Activated CD8-positive, alpha-beta memory T cell treated with anti-CD3 and anti-CD28 coated beads for 4 hours (primary cell): ENCODE measurements around the gene MOB3B.
"Not testable (repeated sequence)": the region's sequence is repeated elsewhere in the genome, so short reads cannot be mapped to it uniquely, and the experiment has no call there.

Source experiments
- DNase-seq, 2 donors: peaks; one replicate each; pipeline ENCODE4 v3.0.0-alpha.2; 2020; ENCODE audit warnings: low read depth in 2 of 2

MOB3B gene

DNA sequence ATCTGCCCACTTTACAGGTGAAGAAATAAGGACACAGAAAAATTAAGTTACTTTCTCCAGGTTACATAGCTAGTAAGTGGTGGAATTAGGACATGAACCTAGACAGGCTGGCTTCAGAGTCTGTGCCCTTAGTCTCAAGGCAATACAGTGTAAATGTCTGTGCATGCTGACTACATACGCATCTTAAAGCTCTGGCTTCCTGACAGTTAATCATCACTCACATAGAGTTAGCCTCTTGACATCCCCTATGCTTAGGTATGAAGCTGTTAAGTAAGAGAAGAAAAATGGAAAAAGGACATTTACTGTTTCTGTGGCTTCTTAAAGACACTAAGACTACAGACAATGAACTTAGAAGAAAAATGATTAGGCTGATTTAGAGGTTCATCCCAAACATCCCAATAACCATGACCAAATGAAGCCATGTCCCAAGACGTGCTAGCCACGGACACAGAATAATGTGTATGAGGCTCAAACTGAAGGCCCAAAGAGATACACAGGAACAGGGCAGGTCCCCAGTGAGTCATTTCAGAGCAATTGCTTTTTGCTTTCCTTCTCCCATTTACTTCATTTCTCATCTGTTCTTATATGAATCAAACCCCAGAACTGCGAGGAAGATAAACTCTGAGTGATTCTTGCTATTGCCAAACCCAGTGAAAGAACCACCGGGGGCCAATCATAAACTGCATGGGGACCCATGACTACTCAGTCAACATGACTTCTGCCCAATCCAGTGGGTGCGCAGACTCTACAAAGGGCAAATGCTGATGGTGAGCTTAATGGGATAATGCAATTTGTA lies 105.5 kb downstream of the MOB3B start:
- DNase-seq = no peak

DNA sequence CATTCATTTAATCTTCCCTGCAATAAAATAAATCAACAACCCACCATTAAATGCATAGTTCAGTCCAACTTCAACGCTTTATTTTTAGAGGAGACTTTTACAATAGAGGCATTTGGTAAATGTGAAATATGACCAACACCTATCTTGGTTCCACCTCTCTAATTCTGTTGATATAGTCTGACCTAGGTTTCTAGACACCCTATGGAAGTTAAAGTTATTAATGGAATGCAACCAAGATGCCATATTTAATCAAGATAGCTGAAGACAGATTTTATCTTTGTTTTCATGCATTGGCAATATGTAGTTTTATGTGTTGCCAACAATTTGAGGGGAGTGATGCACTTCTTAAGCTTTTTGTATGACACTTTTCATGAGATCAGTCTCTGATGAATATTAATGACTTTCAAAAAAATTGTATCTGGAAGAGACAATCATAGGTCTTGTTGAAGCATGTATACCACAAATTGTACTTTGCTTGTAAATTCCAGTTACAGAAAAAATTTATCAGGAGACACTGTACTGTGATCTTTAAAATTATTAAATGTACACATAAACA lies 107.3 kb downstream of the MOB3B start:
- DNase-seq = no peak

DNA sequence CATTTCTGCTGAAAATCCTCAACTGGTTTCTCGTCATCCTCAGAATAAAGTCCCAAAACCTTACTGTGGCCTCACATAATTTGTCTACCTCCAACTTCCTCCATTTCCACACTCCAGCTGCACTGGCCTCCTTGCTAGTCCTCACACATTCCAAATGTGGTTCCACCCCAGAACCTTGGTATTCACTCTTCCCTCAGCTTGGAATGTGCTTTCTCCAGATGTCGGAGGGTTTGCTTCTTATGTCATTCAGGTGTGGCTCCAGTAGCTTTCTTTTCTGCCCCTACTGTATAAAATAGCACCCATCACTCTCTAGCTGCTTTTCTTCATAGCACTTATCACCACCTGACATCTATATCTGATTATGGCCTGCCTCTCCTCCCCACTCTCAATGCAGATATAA lies 108.0 kb downstream of the MOB3B start:
- no peak for DNase-seq

DNA sequence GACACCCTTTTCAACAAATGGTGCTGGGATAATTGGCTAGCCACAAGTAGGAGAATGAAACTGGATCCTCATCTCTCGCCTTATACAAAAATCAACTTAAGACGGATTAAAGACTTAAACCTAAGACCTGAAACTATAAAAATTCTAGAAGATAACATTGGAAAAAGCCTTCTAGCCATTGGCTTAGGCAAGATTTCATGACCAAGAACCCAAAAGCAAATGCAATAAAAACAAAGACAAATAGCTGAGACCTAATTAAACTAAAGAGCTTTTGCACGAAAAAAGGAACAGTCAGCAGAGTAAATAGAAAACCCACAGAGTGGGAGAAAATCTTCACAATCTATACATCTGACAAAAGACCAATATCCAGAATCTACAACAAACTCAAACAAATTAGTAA lies 110.1 kb downstream of the MOB3B start:
- not testable (repeated sequence) for DNase-seq

DNA sequence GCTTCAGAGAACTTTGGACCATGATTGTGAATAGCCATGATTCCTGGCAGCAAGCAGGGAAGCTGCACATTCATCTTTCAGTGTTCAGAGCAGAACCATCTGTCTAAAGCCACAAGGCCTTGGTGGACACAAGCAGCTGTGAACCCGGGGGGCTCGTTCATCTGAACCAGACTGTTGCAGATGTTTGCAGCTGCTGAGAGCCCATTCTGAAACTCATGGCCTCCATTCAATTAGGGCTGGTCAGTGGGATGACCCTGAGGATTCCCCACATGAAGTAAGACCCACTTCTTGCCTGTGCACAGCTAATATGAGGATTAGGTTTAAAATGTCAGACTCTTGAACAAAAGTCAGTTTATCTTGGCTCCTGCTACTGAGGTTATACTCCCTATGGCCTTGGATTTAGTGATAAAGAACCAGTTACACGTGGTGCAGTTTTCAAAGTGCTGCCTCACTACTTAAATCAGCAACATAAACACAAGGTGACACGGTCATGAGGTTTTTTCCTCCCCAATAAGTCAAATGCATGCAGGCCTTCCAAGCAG lies 115.3 kb downstream of the MOB3B start:
- DNase-seq = no peak

DNA sequence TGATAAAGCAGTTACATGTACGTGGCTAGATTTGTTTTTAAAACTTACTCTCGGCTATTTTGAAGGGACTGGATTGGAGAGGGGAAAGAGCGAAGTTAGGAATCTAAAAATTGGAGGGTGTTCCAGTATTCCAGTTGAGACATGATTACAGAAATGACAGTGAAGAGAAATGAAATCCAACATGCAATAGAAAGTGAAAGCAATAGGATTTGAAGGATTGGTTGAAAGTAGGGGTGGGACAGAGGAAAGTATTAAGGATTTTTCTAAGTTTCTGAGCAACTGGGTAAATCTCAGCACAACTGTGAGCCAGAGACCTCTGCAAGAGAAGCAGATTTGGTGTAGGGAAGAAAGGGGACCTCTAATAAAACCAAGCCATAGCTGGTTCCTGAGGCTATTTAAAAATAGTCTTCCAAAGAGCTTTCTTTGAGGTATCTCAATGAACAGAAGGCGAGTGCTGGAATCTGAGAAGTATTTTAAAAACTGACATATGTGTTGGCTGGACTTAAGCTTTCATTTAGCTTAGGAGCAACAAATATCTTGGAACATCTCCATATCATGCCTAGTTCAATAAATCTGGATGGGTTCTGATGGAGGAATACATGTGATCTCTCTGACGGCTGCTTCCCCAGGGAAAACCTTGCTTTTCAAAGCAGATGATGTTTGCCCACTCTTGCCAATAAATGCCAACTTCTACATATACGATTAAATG lies 115.9 kb downstream of the MOB3B start:
- DNase-seq = no peak

DNA sequence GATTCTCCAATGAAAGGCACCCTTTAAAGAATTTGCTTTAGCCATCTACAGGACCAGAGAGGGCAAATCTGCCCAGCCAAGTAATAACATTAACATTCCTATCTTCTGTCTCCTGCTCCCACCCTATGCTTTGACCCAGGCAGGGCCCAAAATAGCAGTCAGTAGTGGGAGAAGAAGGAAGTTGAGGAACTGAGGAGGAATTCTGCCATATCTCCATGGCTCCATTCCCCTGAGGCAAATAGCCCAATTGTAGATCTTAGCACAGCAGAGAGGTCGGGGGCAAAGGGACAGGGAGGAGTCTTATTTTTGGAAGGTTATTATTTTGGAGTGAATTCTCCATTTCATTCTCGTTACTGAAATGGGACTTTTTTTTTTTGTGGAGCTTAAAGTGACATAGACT lies 116.7 kb downstream of the MOB3B start:
- no peak for DNase-seq

DNA sequence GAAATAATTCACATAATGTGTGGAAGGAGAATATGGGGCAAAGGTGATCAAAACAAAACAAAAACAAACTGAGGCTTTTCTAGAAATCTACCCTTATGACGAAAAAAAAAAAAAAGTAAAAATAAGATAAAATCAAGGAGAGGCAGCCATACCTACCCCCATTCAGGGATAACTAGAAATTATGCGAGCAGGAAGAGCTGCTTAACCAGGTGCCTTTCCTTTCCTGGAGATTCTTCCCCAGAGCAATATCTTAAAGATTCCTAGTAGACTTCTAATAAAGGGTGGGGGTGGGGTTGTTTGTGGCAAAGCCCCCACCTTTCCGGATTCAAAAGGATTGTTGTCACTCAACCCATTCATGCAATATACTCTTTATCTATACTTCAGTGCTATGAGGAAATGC lies 117.5 kb downstream of the MOB3B start:
- no peak for DNase-seq

DNA sequence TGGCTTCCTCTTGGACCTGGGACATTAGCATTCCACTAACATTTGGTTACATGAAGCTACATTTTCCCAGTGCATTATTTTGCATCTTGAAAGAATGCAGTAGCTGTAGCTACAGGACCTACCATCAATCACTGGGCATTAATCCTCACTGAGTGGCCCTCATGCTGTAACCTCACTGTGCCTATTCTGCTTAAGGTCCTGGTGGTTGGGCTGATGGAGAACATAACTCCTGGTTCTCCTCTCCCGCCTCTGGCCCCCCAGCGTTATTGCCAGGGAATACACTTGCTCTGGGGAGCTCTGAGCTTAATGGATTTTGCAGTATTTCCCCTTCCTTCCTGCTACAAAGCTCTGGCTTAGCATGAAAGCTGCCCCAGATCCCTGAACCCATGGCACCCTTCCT lies 121.1 kb downstream of the MOB3B start:
- no peak for DNase-seq

DNA sequence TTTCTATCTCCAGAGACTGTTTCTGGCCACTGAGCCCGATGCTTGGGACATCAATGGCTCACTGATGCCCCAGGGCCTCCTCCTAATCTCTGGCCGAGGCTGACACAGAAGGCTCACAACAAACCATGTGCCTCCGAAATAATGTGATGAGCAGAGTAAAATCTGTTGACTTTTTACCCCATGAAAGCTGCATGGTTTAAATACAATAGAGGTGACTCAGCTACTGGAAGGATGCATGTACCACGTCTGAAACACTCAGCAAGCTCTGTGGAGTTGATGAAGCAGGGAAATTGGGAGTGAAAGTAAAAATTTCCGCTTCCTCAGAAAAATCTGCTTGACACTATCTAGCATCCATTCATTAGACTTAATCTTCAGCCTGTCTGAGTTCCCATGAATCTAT lies 121.6 kb downstream of the MOB3B start:
- DNase-seq = no peak

DNA sequence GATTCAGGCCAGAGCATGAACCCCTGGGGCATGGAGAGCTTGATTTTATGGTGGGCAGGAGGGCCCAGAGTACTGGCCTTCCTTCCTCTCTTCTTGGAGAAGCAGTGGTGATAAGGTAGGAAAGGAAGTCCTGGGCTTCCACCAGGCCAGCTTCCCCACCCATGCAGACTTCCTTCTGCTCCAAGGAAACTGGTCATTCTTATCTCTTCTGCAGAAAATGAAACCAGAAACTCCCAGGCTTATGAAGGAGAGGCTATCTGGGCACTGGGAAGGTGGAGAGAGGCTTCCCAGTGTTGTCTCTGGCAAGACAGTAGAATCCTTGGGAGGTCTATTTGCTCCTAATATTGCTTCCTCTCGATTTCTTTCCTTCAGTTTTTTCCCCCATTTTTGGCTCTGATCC lies 122.1 kb downstream of the MOB3B start:
- DNase-seq = no peak

DNA sequence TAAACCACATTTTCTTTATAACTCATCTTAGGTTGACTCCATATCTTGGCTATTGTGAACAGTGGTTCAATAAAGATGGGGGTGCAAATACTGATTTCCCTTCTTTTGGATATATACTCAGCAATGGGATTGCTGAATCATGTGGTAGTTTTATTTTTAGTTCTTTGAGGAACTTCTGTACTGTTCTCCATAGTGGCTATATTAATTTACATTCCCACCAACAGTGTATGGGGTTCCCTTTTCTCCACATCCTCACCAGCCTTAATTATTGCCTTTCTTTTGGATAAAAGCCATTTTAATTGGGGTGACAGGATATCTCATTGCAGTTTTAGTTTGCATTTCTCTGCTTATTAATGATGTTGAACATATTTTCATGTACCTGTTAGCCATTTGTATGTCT lies 125.0 kb downstream of the MOB3B start:
- no peak for DNase-seq

DNA sequence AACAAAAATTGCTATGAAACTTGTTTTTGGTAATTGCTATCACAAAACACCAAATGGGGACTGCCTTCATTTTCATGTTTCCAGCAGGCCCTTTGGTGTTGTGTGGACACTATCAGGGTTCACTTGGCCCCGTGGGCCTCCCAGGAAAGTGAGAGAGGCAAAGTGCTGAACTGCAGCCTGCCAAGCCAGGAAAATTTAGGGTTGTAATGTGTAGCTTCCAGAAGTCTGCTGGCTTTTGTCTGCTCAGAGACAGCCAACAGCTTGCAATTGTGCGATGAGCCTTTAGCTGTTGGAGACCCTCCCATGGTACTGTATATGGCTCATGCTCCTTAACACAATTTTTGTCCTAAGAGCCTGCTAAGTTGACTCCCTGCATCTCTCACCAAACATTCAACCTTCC lies 127.0 kb downstream of the MOB3B start:
- no peak for DNase-seq

DNA sequence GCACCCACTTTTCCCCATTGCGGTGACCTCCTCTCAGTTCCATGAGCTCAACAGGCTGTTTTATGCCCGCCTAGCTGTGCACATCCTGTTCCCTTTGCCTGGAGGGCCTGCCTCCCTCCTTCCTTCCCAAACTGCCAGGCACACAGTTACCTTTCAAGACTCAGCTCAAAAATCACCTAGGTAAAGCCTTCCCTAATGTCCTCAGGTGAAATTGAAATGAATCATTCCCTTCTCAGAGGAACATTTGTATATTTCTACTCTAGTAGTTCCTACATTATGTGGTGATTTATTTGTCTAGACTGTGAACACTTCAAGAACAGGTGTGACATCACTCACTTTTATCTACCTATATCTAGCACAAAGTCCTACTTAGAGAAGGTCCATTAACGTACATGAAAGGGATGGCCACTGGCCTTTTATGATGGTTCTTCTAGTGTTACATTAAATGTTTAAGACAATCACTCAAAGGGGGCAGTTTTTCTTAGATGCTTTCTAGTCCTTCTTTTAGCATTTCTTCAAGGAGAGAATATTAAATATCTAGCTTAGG lies 129.2 kb downstream of the MOB3B start:
- DNase-seq = no peak

DNA sequence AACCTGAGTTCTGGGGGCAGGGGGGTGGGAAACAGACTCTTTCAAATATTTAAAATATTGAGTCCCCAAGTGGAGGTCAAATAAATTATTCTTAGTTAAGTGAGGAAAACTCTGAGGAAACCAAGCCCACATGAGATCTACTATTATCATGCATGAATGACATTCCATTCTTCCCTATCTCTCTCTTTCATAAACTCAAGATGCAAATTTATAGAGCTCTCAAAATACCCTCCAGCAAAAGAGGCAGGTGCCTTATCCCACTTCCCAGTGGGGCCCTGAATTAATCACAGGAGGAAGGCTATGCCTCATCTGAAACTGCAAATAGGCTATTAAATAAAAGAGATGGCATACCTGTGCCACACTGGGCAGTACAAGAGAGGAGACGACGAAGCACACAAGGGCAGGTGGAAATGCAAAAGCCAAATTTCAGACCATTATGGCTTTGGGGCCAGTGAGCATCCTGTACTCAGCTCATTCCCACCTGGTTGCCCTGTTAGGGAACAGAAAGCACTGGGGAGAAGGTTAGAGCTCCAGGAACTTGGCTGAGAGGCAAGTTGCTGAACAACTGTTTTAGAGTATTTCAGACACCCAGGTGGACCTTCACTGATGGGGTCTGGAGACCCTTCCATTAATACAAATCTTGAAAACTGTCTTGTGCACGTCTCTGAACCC lies 130.5 kb downstream of the MOB3B start:
- no peak for DNase-seq

DNA sequence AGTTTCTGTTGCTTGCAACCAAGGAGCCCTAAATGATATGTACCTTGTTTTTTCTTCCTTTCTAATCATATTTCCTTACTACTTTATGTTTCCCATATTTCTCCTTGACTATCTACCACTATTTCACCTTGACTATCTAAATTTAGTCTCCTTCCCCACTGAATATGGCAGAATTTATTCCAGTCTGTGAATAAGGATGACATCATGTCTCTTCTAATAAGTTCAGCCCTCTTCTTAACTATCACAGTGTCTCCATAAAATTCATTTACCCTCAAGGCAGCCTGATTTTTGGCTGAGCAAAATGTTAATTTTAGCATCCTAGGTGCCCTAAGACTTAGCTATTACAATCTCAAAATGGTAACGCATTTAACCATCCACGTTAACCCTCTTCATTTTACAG lies 133.1 kb downstream of the MOB3B start:
- no peak for DNase-seq

DNA sequence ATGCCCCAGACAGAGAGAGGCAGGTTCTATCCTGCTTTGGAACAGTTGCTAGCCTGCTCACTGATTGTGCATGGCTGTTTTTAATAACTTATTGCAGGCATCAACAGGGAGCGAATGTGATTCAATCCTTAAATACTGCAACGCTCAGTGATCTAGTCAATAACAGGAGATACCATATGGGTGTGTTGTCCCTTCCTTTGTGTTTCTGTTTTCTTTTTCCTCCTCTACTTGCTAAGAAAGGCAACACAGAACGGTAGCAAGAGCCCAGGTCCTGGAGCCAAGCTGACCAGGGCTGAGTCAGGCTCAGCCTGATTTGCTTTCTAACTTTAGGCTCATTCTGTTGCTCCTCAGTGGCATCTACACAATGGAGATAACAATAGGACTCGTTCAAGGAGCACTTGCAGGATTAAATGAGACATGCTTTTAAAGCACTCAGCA lies 134.1 kb downstream of the MOB3B start:
- no peak for DNase-seq

DNA sequence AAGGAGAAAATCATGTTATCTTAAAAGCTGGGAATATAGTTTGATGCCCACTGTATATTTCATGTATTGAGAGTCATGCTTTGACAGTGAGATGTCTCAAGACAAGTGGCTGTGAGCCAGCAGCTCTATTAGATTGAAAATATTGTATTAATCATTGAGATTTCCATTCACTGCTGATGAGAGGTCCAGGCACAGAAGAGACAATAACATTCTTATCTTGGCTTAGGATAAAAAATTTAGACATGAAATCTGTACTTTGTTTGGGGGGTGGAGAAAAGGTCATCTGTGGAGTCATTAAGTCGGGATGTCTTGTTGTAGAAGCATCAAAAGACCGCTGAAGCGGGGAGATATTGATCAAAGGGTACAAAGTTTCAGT lies 134.8 kb downstream of the MOB3B start:
- DNase-seq = no peak

DNA sequence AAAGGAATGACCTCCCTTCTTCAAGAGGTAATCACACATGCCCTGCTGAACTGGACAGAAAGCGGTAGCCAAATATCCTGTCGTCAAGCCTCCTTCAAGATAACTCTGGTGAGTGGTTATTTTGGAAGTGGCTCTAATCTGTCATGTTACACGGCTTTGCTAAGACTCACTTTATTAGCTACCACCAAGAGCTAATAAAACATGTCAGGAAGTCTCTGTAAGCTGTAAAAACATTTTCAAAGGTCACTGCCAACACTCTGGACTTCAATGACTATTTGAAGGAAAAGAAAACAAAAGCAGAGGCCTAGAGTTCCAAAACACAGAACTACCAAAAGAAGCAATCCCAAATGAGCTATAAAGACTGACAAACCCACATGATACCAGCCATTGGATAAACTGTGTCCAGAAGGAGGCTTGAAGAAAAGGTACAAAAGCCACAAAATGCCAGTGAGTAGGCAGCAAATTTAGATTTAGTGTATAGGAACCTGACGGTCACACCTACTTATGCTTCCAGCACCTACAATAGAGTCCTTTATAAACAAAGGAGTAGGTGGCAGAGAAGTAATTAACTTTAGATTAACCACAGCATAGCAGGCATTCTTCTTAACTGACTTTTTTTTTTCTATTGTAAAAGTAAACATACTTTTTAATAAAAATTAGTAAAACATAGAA lies 135.3 kb downstream of the MOB3B start:
- DNase-seq = no peak

DNA sequence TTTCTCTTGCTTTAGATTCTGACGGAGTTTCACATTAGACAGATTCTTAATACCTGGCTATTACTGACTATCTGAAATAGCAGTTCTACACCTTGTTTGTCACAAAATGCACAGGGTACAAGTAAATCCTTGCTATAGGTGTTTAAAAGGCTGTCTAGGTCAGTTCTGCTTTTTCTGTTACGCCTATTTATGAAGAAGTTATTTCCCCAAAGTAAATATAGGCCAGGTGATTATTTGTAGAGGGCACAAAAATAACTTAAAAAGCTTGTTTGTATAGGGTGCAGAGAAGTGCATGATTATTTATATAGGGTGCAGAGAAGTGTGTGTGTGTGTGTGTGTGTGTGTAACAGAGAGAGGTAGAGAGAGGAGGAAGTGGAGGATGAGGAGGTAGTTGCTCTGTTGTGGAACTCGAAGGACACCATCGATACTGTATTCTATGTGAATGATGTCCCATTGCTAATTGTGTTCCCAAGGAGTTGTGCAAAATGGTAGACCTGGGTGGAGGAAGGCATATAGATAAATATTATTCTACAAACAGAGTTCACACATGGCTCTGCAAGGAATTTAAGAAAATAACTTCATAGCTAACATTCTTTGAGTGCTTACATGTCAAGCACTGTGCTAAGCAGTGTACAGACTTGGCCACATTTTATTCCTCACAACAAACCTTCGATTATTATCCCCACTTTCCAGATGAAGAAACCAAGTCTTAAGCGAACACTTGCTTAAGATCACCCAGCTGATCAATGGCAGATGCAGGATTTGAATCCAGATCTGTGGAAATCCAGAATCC lies 136.4 kb downstream of the MOB3B start:
- DNase-seq = no peak

DNA sequence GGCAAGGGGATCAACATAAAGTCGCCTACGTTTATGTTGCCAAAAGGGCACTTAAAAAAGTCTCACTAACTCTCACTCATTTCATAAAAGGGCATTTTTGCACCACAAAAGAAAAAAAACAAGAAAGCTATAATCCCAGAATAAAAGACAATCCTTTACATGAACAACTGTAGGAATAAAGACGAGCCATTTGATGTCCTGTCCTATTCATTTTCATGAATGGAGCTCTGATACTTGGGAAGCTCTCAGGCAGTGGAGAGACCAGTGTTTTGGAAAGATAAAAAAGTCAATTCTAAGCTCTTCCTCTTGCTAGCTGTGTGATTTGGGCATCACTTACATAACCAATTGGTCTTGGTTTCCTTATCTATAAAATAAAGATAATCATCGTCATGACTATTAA lies 137.2 kb downstream of the MOB3B start:
- DNase-seq = no peak
